Measurements from ENCODE around the gene CDH23.

The CDH23 gene

GRCh38 chr10:71683301-71683700 is 286.6 kb downstream of the CDH23 start:
- TF ChIP-seq, protein P1, sequence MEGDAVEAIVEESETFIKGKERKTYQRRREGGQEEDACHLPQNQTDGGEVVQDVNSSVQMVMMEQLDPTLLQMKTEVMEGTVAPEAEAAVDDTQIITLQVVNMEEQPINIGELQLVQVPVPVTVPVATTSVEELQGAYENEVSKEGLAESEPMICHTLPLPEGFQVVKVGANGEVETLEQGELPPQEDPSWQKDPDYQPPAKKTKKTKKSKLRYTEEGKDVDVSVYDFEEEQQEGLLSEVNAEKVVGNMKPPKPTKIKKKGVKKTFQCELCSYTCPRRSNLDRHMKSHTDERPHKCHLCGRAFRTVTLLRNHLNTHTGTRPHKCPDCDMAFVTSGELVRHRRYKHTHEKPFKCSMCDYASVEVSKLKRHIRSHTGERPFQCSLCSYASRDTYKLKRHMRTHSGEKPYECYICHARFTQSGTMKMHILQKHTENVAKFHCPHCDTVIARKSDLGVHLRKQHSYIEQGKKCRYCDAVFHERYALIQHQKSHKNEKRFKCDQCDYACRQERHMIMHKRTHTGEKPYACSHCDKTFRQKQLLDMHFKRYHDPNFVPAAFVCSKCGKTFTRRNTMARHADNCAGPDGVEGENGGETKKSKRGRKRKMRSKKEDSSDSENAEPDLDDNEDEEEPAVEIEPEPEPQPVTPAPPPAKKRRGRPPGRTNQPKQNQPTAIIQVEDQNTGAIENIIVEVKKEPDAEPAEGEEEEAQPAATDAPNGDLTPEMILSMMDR (conservative IDR thresholded peaks at IDR 0.05; ENCODE audit: low read depth, low read length): no peak
- no peak overlapping the region for H3K4me3 ChIP-seq (ENCODE audit: low read length)
- no peak for DNase-seq (ENCODE audit: low read depth)

DNA sequence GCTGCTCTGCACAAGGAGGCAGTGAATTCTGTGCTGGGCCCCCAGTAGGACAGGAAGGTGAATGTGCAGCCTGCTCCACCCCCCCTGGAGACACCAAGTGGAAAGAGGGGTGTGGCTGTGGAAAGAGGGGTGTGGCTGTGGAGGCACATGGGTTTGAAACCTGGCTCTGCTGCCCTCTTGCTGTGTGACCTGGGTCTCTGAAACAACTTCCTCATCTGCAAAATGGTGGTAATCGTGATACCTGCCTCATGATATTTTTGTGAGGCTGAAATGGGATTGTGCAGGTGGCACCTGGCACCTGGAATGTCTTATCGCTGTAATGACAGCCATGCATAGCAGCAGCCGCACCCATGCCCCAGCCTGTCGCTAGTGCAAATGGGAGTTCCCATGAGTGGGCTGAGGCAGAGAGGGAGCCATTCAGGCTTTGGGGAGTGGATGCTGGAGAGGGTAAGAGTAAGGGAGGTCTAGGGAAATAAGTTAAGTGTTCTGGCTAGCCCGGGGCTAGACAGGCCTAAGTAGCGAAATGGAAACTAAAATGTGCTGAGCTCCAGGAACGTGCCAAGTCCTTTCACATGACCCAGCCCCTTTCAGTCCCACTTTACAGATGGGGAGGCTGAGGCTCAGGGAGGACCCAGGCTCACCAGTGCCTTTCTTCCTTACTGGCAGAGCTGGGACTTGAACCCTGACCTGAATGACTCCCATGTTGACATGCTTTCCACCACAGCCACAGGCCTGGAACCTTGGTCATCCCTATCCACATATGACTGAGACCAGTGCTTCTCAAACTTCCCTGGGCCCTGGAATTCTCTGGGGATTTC is 287.8 kb downstream of the CDH23 start:
- no peak for DNase-seq (ENCODE audit: low read depth)

DNA sequence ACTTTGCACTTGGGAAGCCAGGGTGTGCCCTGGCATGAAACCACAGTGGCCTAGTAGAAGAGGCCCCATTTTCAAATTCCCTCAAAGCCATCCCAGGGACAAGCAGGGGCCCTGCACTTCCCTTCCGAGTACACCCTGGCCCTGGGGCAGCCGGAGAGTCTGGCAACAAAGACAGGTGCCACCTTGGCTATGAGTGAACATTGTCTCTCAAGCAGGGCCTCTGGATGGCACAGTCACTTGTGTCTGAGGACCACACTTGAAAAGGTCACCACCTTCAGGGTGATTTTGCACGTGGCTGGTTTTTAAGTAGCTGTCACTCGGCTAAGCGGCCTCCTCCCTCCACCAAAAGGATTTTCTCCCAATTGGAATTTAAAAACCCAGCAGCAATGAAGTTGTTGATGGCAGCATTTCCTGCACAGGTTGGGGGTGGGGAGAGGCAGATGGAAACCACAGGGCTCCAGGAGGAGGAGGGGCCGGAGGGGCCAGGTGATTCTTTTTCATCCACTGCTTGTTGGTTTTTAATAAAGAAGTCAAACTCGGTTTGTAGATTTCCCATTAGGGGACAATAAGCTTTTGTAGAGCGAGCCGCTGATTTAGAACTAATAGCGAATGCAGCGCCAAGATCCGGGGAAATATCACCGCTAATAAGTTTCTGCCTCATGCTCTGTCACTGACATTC is 289.0 kb downstream of the CDH23 start:
- DNase-seq (ENCODE audit: low read depth): no peak
- TF ChIP-seq, protein P1 (conservative IDR thresholded peaks at IDR 0.05; ENCODE audit: low read depth, low read length): no peak
- H3K4me3 ChIP-seq (ENCODE audit: low read length): no peak overlapping the region

More for the DNA sequence above, 287.8 kb downstream of the CDH23 start:
- TF ChIP-seq, protein P1 (conservative IDR thresholded peaks at IDR 0.05; ENCODE audit: low read depth, low read length): no peak
- H3K4me3 ChIP-seq (ENCODE audit: low read length): no peak overlapping the region

DNA sequence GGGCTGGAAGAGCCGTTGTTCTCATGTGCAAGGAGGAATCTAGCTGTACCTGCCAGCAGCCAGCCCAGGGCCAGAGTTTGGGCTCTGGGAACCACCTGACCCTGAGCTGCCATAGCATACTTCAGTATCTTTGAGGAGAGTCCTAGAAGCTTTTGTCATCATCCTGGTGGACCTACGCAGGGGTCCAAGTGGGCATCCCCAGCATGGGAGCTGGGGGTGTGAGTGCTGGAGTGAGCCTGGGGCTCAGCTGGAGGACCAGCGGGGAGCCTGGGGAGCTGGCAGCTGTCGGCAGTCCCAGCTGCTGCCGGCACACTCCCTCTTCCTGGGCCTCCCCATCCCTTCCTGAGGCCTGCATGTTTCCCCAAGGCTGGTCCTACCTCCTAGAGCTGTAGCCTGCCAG is 290.4 kb downstream of the CDH23 start:
- TF ChIP-seq, protein P1 (conservative IDR thresholded peaks at IDR 0.05; ENCODE audit: low read depth, low read length): no peak
- no peak for DNase-seq (ENCODE audit: low read depth)
- no peak overlapping the region for H3K4me3 ChIP-seq (ENCODE audit: low read length)

- DNase-seq (ENCODE audit: low read depth): no peak
- H3K4me3 ChIP-seq (ENCODE audit: low read length): no peak overlapping the region
- TF ChIP-seq, protein P1 (conservative IDR thresholded peaks at IDR 0.05; ENCODE audit: low read depth, low read length): no peak
Observed at GRCh38 chr10:71687480-71687879, 290.8 kb downstream of the CDH23 start.

DNA sequence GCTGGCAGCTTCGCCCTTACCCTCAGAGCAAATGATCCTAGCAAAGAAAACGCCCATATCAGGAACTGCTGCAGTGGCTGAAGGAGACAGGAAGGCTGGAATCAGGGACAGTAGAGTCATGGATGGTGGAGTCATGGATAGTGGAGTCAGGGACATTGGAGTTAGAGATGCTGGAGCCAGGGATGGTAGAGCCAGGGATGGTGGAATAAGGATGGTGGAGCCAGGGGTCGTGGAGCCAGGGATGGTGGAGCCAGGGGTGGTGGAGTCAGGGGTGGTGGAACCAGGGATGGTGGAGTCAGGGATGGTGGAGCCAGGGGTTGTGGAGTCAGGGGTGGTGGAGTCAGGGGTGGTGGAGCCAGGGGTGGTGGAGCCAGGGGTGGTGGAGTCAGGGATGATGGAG is 291.5 kb downstream of the CDH23 start:
- DNase-seq (ENCODE audit: low read depth): no peak
- no peak overlapping the region for H3K4me3 ChIP-seq (ENCODE audit: low read length)
- TF ChIP-seq, protein P1 (conservative IDR thresholded peaks at IDR 0.05; ENCODE audit: low read depth, low read length): no peak

All from retinal pigment epithelial cell (primary cell).